Endothelial cell of umbilical vein (primary cell): ENCODE data around the gene BRPF1. TPM values are rescaled to one million over a fixed set of nuclear protein-coding genes. Genes with fewer than 3 reads are reported as not detected.

Source experiments
- BruUV-seq: library from RNA; stranded (reverse); fragments of 400-500 nt; replicated peaks from 2 replicates; lab custom pipeline; 2021; lab: Mats Ljungman, UMichigan
- CTCF ChIA-PET: fragments of 300-600, 350-600 bp; sonication (Branson Sonifier 250); formaldehyde crosslinking; loops from one replicate; lab custom pipeline; 2021; ENCODE audit warnings: antibody characterized with exemption, inconsistent platforms; lab: Charles Lee
- POLR2A ChIA-PET: fragments of 300-600, 350-600 bp; sonication (Branson Sonifier 250); formaldehyde crosslinking; loops from one replicate; lab custom pipeline; 2021; ENCODE audit warnings: antibody characterized with exemption, inconsistent platforms; lab: Charles Lee
- DNase-seq: peaks from one replicate; pipeline ENCODE4 v3.0.0-alpha.2; 2011; ENCODE audit warnings: low read depth, low spot score
- FAIRE-seq: peaks from 2 replicates; lab custom pipeline; 2011; peaks lifted over from hg19 to GRCh38; lab: Jason Lieb, UNC
- H2AFZ ChIP-seq: 2 replicates; pipeline ENCODE4 v1.6.0; 2012; ENCODE audit warnings: low read depth, low read length, control low read depth, inconsistent platforms
- H3K27ac ChIP-seq: 2 replicates; pipeline ENCODE4 v1.5.1; 2011; ENCODE audit warnings: low read depth, mild to moderate bottlenecking, control low read depth, low read length, moderate library complexity; ENCODE audit not compliant: insufficient read depth
- H3K27me3 ChIP-seq, 2 experiments: 2 replicates each; pipeline versions ENCODE4 v1.6.0 to v1.6.1; 2011; ENCODE audit warnings: low read length in 2 of 2, mixed read lengths in 1 of 2; ENCODE audit not compliant: control insufficient read depth in 2 of 2, insufficient read depth in 2 of 2
- H3K36me3 ChIP-seq, 2 experiments: 2 replicates in 1 of 2; 3 replicates in 1 of 2; pipeline ENCODE4 v1.5.1; 2011; ENCODE audit warnings: low read length in 2 of 2, mild to moderate bottlenecking in 1 of 2, moderate library complexity in 1 of 2; ENCODE audit not compliant: control insufficient read depth in 2 of 2, insufficient read depth in 2 of 2; ENCODE audit errors: extremely low read depth in 1 of 2
- H3K4me1 ChIP-seq: 3 replicates; pipeline ENCODE4 v1.5.1; 2011; ENCODE audit warnings: mild to moderate bottlenecking, low read length; ENCODE audit not compliant: control insufficient read depth, insufficient read depth; ENCODE audit errors: extremely low read depth
- H3K4me2 ChIP-seq: 2 replicates; pipeline ENCODE4 v1.6.1; 2011; ENCODE audit warnings: low read length, control low read depth, mixed read lengths; ENCODE audit not compliant: insufficient read depth
- H3K4me3 ChIP-seq, 3 experiments: fragments of 200-600 bp in 1 of 3; sonication (generic), shearing (Covaris generic) in 1 of 3; replicated peaks in 1 of 3; 2 replicates each; pipeline ENCODE4 v1.5.1; 2011 to 2016; ENCODE audit warnings: control low read depth in 3 of 3, low read length in 3 of 3, mild to moderate bottlenecking in 2 of 3, inconsistent platforms in 1 of 3, low read depth in 1 of 3, moderate library complexity in 1 of 3; ENCODE audit not compliant: insufficient read depth in 1 of 3
- H3K79me2 ChIP-seq: 2 replicates; pipeline ENCODE4 v1.6.0; 2012; ENCODE audit warnings: low read length, inconsistent platforms; ENCODE audit not compliant: control insufficient read depth, insufficient read depth
- H3K9ac ChIP-seq: replicated peaks from 2 replicates; pipeline ENCODE3; 2011; ENCODE audit warnings: low read length, control low read depth; ENCODE audit not compliant: insufficient read depth; ENCODE audit errors: extremely low read depth
- H3K9me1 ChIP-seq: replicated peaks from 3 replicates; pipeline ENCODE4 v1.6.0; 2011; ENCODE audit warnings: mild to moderate bottlenecking, low read length; ENCODE audit not compliant: control insufficient read depth, insufficient read depth; ENCODE audit errors: extremely low read depth
- H3K9me3 ChIP-seq: replicated peaks from 2 replicates; pipeline ENCODE4 v1.5.1; 2012; ENCODE audit warnings: low read length, inconsistent platforms; ENCODE audit not compliant: control insufficient read depth, insufficient read depth
- H4K20me1 ChIP-seq: replicated peaks from 2 replicates; pipeline ENCODE3; 2011; ENCODE audit warnings: mild to moderate bottlenecking, low read length; ENCODE audit not compliant: control insufficient read depth, insufficient read depth; ENCODE audit errors: extremely low read depth
- EZH2 ChIP-seq: IDR thresholded peaks from 2 replicates; pipeline ENCODE4 v1.6.1; 2012; ENCODE audit warnings: borderline replicate concordance, low read depth, mild to moderate bottlenecking, moderate library complexity, low read length, inconsistent platforms; ENCODE audit not compliant: severe bottlenecking
- FOS ChIP-seq: IDR thresholded peaks from 2 replicates; pipeline ENCODE4 v1.6.1; 2011; ENCODE audit warnings: mild to moderate bottlenecking, low read length, moderate library complexity, borderline replicate concordance; ENCODE audit not compliant: insufficient read depth
- GATA2 ChIP-seq: IDR thresholded peaks from 2 replicates; pipeline ENCODE4 v1.7.0; 2011; ENCODE audit warnings: low read depth, mild to moderate bottlenecking, moderate library complexity, mixed read lengths, low read length; ENCODE audit not compliant: insufficient read length, insufficient read depth
- JUN ChIP-seq: IDR thresholded peaks from 2 replicates; pipeline ENCODE4 v1.6.1; 2011; ENCODE audit warnings: borderline replicate concordance, low read depth; ENCODE audit not compliant: insufficient read length, insufficient read depth
- MYC ChIP-seq: IDR thresholded peaks from one replicate; pipeline ENCODE4 v1.6.1; 2011; ENCODE audit warnings: mild to moderate bottlenecking, low read depth, low read length
- POLR2A ChIP-seq: IDR thresholded peaks from 2 replicates; pipeline ENCODE4 v1.6.1; 2012; ENCODE audit warnings: low read depth, mild to moderate bottlenecking, control low read depth, low read length
- POLR2AphosphoS5 ChIP-seq: IDR thresholded peaks from 2 replicates; pipeline ENCODE4 v1.6.1; 2012; ENCODE audit warnings: low read depth, mild to moderate bottlenecking, control low read depth, low read length, moderate library complexity; ENCODE audit not compliant: insufficient read depth
- dilution Hi-C: fragments of 300-500 bp; cut with MboI; formaldehyde crosslinking; loops from one replicate; pipeline ENCODE4 v1.15.0; 2019; ENCODE audit warnings: low sequenced_read_pairs; ENCODE audit not compliant: extremely low pct_ligation_motif_present
- intact Hi-C: fragments of 100-400 bp; cut with micrococcal nuclease; formaldehyde crosslinking; loops from one replicate; pipeline ENCODE4 v1.10.0; 2022
- polyA plus RNA-seq, 4 experiments: library from polyadenylated mRNA; depleted of rRNA in 3 of 4; stranded (reverse) in 3 of 4; unstranded in 1 of 4; fragments of >200 nt; gene quantifications; 2 replicates each; pipeline versions ENCODE4 v1.2.1 to v1.2.3, GENCODE V29; 2011 to 2012; ENCODE audit warnings: missing spikeins in 1 of 4
- total RNA-seq: library from RNA; stranded (reverse); gene quantifications from 2 replicates; pipeline ENCODE4 v1.2.3, GENCODE V29; 2021
- TF ChIP-seq, protein P1 (sequence below), 2 donors: IDR thresholded peaks; 1 replicate in 1 of 2; 2 replicates in 1 of 2; pipeline ENCODE4 v1.5.1; 2011; ENCODE audit warnings: low read length in 2 of 2, mild to moderate bottlenecking in 2 of 2, moderate library complexity in 2 of 2, control low read depth in 1 of 2, inconsistent platforms in 1 of 2, low read depth in 1 of 2; ENCODE audit not compliant: insufficient read depth in 1 of 2; ENCODE audit errors: extremely low read depth in 1 of 2
- TF ChIP-seq, protein P2 (sequence below): IDR thresholded peaks from 2 replicates; pipeline ENCODE4 v1.6.1; 2011; ENCODE audit not compliant: insufficient read depth, insufficient read length

Gene BRPF1
- total and polyA plus RNA-seq, 2 donors (not counting 3 experiments of a cell fraction or from before 2014, with no cell fraction given), result 12.5 to 26.2 TPM

DNA sequence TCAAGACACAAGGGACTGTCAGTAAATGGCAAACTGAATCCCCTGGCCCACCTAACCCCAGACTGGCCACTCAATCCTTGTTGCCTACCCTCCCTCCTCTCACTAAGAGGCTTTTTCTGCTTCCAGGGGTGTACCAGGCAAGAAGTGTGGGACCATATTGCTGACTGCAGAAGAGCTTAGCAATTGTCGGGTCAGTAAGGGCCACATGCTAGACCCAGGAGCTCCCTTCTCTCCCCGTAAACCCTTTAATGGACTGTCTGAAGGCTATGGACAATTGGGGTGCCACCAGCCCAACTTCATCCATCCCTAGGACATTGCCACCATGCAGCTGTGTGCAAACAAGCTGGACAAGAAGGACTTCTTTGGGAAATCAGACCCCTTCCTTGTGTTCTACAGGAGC is 19.1 kb upstream of the BRPF1 start:
- TF ChIP-seq FOS, result no peak
- TF ChIP-seq, protein P1, sequence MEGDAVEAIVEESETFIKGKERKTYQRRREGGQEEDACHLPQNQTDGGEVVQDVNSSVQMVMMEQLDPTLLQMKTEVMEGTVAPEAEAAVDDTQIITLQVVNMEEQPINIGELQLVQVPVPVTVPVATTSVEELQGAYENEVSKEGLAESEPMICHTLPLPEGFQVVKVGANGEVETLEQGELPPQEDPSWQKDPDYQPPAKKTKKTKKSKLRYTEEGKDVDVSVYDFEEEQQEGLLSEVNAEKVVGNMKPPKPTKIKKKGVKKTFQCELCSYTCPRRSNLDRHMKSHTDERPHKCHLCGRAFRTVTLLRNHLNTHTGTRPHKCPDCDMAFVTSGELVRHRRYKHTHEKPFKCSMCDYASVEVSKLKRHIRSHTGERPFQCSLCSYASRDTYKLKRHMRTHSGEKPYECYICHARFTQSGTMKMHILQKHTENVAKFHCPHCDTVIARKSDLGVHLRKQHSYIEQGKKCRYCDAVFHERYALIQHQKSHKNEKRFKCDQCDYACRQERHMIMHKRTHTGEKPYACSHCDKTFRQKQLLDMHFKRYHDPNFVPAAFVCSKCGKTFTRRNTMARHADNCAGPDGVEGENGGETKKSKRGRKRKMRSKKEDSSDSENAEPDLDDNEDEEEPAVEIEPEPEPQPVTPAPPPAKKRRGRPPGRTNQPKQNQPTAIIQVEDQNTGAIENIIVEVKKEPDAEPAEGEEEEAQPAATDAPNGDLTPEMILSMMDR (IDR thresholded peaks at IDR 0.05; ENCODE audit: extremely low read depth in 1 of 2, insufficient read depth in 1 of 2, low read depth in 1 of 2, low read length in 2 of 2), result no peak
- TF ChIP-seq, protein P2, sequence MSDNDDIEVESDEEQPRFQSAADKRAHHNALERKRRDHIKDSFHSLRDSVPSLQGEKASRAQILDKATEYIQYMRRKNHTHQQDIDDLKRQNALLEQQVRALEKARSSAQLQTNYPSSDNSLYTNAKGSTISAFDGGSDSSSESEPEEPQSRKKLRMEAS, result no peak
- no peak for TF ChIP-seq POLR2A
- TF ChIP-seq JUN, result no peak
- TF ChIP-seq POLR2AphosphoS5, result no peak
- no peak for TF ChIP-seq GATA2
- TF ChIP-seq EZH2, result no peak
- no peak for TF ChIP-seq MYC
- H3K27me3 ChIP-seq, result peaks cover 0 to 2% of the 10 kb centered on the region in 2 experiments
- no peak overlapping the region for H2AFZ ChIP-seq
- no peak overlapping the region for H3K4me3 ChIP-seq
- H3K9ac ChIP-seq, result no peak overlapping the region
- no peaks in the 10 kb centered on the region for H3K79me2 ChIP-seq
- H3K27ac ChIP-seq, result no peak overlapping the region
- CTCF ChIA-PET, result interaction anchor here (1.5 kb wide), 1 partner anchor 234 kb away, joined by 4 read pairs; no protein-coding TSS in a partner anchor
- H3K9me1 ChIP-seq, result no peaks in the 10 kb centered on the region
- no peak overlapping the region for H3K4me2 ChIP-seq
- dilution Hi-C loops (no loop called here), intact Hi-C loops (no loop called here)
- DNase-seq (no peak), FAIRE-seq (no peak)
- POLR2A ChIA-PET, result no interaction called here
- no peaks in the 10 kb centered on the region for H4K20me1 ChIP-seq
- no peaks in the 10 kb centered on the region for H3K4me1 ChIP-seq
- H3K36me3 ChIP-seq, result no peaks in the 10 kb centered on the region
- BruUV-seq, result no TSS peak
- no peaks in the 10 kb centered on the region for H3K9me3 ChIP-seq
